ENCODE data around the gene SLAMF7. TPM values are rescaled to one million over a fixed set of nuclear protein-coding genes. Genes with fewer than 3 reads are reported as not detected.
"Not testable (repeated sequence)": the region's sequence is repeated elsewhere in the genome, so short reads cannot be mapped to it uniquely, and the experiment has no call there.

SLAMF7 gene
- total RNA-seq, 1 donor from 2014 or later = not detected

DNA sequence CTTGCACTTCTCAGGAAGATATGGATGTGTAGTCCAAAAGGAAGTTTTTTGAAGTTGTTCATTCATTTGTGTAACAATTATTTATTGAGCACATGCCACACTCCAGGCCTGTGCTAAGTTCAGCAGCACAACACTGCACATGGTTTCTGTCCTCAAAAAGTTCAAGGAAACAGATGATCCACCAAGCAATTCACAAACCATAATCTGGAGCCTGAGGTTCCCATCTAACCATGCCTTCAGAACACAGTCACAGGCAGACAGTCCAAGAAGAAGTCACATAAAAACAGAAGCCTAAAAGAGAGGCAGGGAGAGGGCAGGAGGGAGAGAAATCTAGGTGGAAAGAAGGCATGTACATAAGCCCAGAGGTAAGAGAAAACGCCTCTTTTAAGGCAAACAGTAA is 29.3 kb upstream of the SLAMF7 start:
- TF ChIP-seq, protein P1, sequence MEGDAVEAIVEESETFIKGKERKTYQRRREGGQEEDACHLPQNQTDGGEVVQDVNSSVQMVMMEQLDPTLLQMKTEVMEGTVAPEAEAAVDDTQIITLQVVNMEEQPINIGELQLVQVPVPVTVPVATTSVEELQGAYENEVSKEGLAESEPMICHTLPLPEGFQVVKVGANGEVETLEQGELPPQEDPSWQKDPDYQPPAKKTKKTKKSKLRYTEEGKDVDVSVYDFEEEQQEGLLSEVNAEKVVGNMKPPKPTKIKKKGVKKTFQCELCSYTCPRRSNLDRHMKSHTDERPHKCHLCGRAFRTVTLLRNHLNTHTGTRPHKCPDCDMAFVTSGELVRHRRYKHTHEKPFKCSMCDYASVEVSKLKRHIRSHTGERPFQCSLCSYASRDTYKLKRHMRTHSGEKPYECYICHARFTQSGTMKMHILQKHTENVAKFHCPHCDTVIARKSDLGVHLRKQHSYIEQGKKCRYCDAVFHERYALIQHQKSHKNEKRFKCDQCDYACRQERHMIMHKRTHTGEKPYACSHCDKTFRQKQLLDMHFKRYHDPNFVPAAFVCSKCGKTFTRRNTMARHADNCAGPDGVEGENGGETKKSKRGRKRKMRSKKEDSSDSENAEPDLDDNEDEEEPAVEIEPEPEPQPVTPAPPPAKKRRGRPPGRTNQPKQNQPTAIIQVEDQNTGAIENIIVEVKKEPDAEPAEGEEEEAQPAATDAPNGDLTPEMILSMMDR (IDR thresholded peaks at IDR 0.05; ENCODE audit: unreplicated experiment) = no peak
- Mint-ChIP-seq H3K27me3 (no peaks in the 10 kb centered on the region), H3K4me1 (ENCODE audit: low read depth) (no peaks in the 10 kb centered on the region), H3K4me3 (ENCODE audit: low read depth) (no peak overlapping the region), H3K27ac (no peak overlapping the region), H3K36me3 (ENCODE audit: insufficient read depth) (no peaks in the 10 kb centered on the region), H3K9me3 (ENCODE audit: low read depth) (no peaks in the 10 kb centered on the region)
- no peak for DNase-seq (ENCODE audit: low spot score, unreplicated experiment)

DNA sequence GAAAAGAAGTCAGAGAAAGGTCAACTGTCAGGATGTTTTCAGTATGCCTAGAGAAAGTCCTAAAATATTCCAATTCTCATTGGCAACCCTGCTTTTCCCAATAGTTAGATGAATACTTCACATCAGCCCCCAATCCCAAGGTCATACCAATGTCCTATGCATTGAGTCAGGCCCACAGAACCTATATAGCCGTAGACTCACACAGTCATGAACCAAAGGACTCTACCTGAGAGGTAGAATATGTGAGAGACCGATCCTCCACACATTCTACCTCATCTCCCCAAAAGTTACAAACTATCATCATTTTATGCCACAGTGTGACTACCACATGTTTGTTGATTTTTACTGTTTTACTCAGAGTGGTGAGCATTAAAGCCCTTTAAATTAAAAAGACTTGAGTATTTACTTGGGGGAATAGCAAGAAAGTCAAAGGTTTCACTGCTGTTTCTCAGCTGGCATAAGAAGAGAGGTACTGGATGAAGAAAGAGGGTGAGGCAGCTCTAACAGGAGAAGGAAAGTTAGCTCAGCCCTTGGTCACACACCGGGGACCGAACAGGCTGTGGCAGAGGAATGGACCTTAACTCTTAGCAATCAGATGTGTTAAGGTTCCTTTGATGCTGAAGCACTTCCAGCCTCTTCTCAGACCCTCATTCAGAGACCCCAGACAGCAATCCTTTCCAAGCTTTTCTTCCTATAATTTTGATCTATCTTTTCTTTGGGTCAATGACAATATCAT is 28.4 kb upstream of the SLAMF7 start:
- no peaks in the 10 kb centered on the region for H3K36me3 Mint-ChIP-seq (ENCODE audit: insufficient read depth)
- H3K27ac Mint-ChIP-seq = no peak overlapping the region
- no peaks in the 10 kb centered on the region for H3K9me3 Mint-ChIP-seq (ENCODE audit: low read depth)
- no peak for DNase-seq (ENCODE audit: low spot score, unreplicated experiment)
- H3K27me3 Mint-ChIP-seq = no peaks in the 10 kb centered on the region
- no peak overlapping the region for H3K4me3 Mint-ChIP-seq (ENCODE audit: low read depth)
- no peaks in the 10 kb centered on the region for H3K4me1 Mint-ChIP-seq (ENCODE audit: low read depth)
- TF ChIP-seq, protein P1 (IDR thresholded peaks at IDR 0.05; ENCODE audit: unreplicated experiment) = no peak

DNA sequence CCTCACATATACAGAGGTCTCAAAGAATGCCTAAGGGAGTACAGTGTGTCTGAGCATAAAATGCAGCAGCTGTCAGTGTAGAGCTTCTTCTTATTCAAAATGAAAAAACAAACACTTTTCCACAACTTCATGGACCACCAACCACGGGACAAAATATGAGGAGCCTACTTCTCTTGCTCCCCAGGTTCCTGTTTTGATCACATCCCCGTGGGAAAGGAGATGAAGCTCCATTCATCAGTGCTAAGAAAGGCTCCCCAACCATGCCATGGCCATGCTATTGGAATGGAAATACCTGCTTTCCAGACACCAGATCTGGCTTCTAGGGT is 27.8 kb upstream of the SLAMF7 start:
- Mint-ChIP-seq H3K4me3 (ENCODE audit: low read depth) (no peak overlapping the region), H3K36me3 (ENCODE audit: insufficient read depth) (no peaks in the 10 kb centered on the region), H3K9me3 (ENCODE audit: low read depth) (no peaks in the 10 kb centered on the region), H3K27me3 (no peaks in the 10 kb centered on the region), H3K27ac (no peak overlapping the region), H3K4me1 (ENCODE audit: low read depth) (no peaks in the 10 kb centered on the region)
- DNase-seq (ENCODE audit: low spot score, unreplicated experiment) = no peak
- TF ChIP-seq, protein P1 (IDR thresholded peaks at IDR 0.05; ENCODE audit: unreplicated experiment) = no peak

DNA sequence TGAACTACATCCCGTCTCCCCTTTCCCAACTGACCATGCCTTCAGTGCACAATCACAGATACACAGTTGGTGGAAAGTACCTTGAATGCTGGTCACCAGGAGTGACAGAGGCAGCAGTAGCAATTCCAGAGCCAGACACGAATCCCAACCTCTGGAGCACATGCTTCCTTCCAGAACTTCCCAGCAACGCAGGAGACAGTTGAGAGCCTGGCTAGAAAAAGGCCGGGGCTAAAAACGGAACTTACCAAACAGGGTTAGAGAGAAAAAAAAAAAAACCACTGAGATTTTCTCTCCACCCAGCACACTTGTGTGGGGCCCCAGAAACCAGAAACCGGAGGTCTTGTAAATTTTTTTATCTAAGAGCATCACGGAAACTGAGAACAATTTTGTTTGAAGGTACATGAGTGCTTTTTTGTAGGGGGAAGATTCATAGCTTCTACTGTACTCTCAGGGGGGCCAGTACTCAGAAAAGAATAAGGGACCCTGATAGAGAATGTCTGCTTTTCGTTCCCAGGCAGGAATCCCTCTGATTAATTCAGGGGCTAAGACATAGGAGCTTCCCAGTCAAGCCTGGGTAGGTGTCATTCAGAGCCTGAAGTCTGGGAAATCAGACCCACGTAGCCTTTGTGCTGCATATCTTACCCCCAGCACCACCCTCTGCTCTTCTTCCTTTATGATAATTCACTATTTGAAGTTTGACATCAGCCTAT is 27.3 kb upstream of the SLAMF7 start, which contains the start of gene CD48:
Gene CD48 (minus strand): TSS at position 221 of the 710 bp plus-strand sequence. CDS start 59 bp downstream, at position 162.
- TF ChIP-seq, protein P1 (IDR thresholded peaks at IDR 0.05; ENCODE audit: unreplicated experiment) = no peak
- no peak within 1 kb of the TSS for H3K4me3 Mint-ChIP-seq (ENCODE audit: low read depth)
- H3K27ac Mint-ChIP-seq = no peak within 1 kb of the TSS
- H3K4me1 Mint-ChIP-seq (ENCODE audit: low read depth) = no peaks in the 10 kb centered on the region
- no peaks in the 10 kb centered on the region for H3K27me3 Mint-ChIP-seq
- no peaks in the 10 kb centered on the region for H3K9me3 Mint-ChIP-seq (ENCODE audit: low read depth)
- DNase-seq (ENCODE audit: low spot score, unreplicated experiment) = no peak
- H3K36me3 Mint-ChIP-seq (ENCODE audit: insufficient read depth) = no peaks in the 10 kb centered on the region

DNA sequence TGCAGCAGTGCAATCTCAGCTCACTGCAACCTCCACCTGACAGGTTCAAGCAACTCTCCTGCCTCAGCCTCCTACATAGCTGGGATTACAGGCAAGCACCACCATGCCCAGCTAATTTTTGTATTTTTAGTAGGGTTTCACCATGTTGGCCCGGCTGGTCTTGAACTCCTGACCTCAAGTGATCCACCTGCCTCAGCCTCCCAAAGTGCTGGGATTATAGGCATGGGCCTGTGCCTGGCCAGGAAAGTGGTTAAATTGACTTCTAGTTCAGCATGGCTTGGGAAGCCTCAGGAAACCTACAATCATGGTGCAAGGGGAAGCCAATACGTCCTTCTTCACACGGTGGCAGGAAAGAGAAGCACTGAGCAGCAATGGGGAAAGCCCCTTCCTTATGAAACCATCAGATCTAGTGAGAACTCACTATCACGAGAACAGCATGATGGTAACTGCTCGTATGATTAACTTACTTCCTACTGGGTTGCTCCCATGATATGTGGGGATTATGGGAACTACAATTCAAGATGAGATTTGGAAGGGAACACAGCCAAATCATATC is 26.4 kb upstream of the SLAMF7 start:
- not testable (repeated sequence) for H3K36me3 Mint-ChIP-seq (ENCODE audit: insufficient read depth); H3K27ac Mint-ChIP-seq; H3K27me3 Mint-ChIP-seq; H3K4me3 Mint-ChIP-seq (ENCODE audit: low read depth); DNase-seq (ENCODE audit: low spot score, unreplicated experiment); H3K4me1 Mint-ChIP-seq (ENCODE audit: low read depth); H3K9me3 Mint-ChIP-seq (ENCODE audit: low read depth)
